Measurements from ENCODE around the gene DNMT1. TPM values are rescaled to one million over a fixed set of nuclear protein-coding genes. Genes with fewer than 3 reads are reported as not detected.
A peak's percentile ranks its signal among the peaks of the same experiment; 100 is the strongest.

Gene DNMT1
- total and polyA plus RNA-seq, 2 donors (not counting 1 experiment from before 2014, with no cell fraction given) = 53.0 to 119 TPM

GRCh38 chr19:10139952-10140351, 54.8 kb downstream of the DNMT1 start:
- no peaks in the 10 kb centered on the region for H3K4me1 Mint-ChIP-seq
- Histone ChIP-seq H3K36me3 (replicated peaks in 1 of 2; ENCODE audit: control extremely low read depth in 1 of 2, control insufficient read depth in 1 of 2, extremely low read depth in 1 of 2, insufficient read depth in 2 of 2, low read length in 1 of 2) (peaks cover 1 to 89% of the 10 kb centered on the region in 2 experiments), H3K4me1 (ENCODE audit: control insufficient read depth in 2 of 2, insufficient read depth in 2 of 2, low read length in 2 of 2) (no peaks in the 10 kb centered on the region), H3K4me3 (ENCODE audit: control extremely low read depth in 1 of 5, extremely low read depth in 1 of 5, insufficient read depth in 1 of 5, low read depth in 2 of 5, low read length in 4 of 5) (no peak overlapping the region), H3K9ac (ENCODE audit: low read length) (no peak overlapping the region), H3K4me2 (replicated peaks; ENCODE audit: low read depth, low read length, poor library complexity, severe bottlenecking) (no peak overlapping the region), H3K27ac (ENCODE audit: low read length in 2 of 2) (no peak overlapping the region), H3K79me2 (ENCODE audit: control insufficient read depth, insufficient read depth, low read length) (no peaks in the 10 kb centered on the region), H3K27me3 (replicated peaks in 1 of 4; ENCODE audit: control extremely low read depth in 1 of 4, control insufficient read depth in 3 of 4, insufficient read depth in 4 of 4, low read length in 3 of 4) (no peaks in the 10 kb centered on the region), H4K20me1 (ENCODE audit: control insufficient read depth, insufficient read depth, low read length, poor library complexity, severe bottlenecking) (no peaks in the 10 kb centered on the region), H2AFZ (ENCODE audit: insufficient read depth, low read depth, low read length, poor library complexity, severe bottlenecking) (no peak overlapping the region), H3K9me3 (ENCODE audit: control extremely low read depth in 1 of 3, control insufficient read depth in 2 of 3, insufficient read depth in 1 of 3, low read length in 2 of 3) (no peaks in the 10 kb centered on the region)
- H3K4me3 Mint-ChIP-seq = no peak overlapping the region
- H3K9me3 Mint-ChIP-seq (ENCODE audit: insufficient read depth) = no peaks in the 10 kb centered on the region
- H3K27me3 Mint-ChIP-seq = no peaks in the 10 kb centered on the region
- H3K27ac Mint-ChIP-seq = no peak overlapping the region
- TF ChIP-seq, protein P1, sequence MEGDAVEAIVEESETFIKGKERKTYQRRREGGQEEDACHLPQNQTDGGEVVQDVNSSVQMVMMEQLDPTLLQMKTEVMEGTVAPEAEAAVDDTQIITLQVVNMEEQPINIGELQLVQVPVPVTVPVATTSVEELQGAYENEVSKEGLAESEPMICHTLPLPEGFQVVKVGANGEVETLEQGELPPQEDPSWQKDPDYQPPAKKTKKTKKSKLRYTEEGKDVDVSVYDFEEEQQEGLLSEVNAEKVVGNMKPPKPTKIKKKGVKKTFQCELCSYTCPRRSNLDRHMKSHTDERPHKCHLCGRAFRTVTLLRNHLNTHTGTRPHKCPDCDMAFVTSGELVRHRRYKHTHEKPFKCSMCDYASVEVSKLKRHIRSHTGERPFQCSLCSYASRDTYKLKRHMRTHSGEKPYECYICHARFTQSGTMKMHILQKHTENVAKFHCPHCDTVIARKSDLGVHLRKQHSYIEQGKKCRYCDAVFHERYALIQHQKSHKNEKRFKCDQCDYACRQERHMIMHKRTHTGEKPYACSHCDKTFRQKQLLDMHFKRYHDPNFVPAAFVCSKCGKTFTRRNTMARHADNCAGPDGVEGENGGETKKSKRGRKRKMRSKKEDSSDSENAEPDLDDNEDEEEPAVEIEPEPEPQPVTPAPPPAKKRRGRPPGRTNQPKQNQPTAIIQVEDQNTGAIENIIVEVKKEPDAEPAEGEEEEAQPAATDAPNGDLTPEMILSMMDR (IDR thresholded peaks at IDR 0.05) = no peak
- no peak for TF ChIP-seq EZH2 (IDR thresholded peaks at IDR 0.05; ENCODE audit: borderline replicate concordance, insufficient read depth, low read depth, low read length, poor library complexity, severe bottlenecking)
- ChIA-PET CTCF (interaction anchor here (1.0 kb wide), 1 partner anchor 20 kb away, joined by 4 read pairs; no protein-coding TSS in a partner anchor), POLR2A (no interaction called here)
- intact Hi-C loops (cut with micrococcal nuclease) = no loop called here
- DNase-seq (no peak), ATAC-seq (ENCODE audit: low read depth) (no peak)
- WGBS (ENCODE audit: insufficient coverage) = 95% methylated on average over 22 of the region's 23 CpGs

DNA sequence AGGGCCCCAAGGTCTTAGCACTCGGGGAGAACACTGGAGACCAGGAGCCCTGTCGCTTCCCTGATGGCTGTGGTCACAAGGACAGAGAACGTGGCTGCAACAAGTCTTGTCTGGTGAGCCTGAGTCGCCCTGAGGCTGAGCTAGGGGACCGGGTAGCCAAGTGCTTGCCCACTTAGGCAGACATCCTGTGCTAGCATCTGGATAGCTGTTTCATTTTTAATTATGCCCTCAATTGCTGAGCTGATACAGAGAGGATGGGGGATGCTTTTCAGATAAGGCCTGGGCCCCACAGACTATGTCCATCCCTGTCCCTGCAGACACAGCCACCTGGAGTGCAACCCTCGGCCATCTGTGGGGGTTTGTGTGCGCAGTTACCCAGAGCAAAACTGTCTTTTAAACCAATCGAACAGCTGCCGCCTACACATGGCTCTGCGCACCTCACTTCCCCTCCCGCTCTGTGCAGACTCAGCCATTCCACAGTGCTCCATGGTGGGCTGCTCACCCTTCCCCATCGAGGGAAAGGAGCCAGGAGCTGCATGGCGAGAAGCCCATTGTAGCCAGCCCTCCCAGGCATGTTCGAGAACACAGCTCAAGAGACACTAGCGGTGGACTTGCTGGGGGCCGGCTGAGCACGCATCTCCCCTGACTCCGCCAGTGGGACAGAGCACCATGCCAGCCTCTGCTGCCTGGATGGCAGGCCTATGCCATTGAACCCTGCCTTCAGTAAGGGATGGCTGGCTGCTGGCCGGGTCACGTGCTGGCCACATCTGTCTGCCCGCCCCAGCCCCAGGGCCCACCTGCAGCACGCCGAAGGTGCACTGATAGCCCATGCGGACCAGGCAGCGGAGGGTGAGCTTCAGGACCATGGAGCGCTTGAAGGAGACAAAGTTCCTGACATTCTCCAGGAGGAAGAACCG, 55.6 kb downstream of the DNMT1 start:
- DNase-seq (no peak), ATAC-seq (ENCODE audit: low read depth) (no peak)
- no peaks in the 10 kb centered on the region for H3K9me3 Mint-ChIP-seq (ENCODE audit: insufficient read depth)
- Histone ChIP-seq H3K4me2 (replicated peaks; ENCODE audit: low read depth, low read length, poor library complexity, severe bottlenecking) (no peak overlapping the region), H4K20me1 (ENCODE audit: control insufficient read depth, insufficient read depth, low read length, poor library complexity, severe bottlenecking) (no peaks in the 10 kb centered on the region), H3K36me3 (replicated peaks in 1 of 2; ENCODE audit: control extremely low read depth in 1 of 2, control insufficient read depth in 1 of 2, extremely low read depth in 1 of 2, insufficient read depth in 2 of 2, low read length in 1 of 2) (peaks cover 0 to 84% of the 10 kb centered on the region in 2 experiments), H3K9me3 (ENCODE audit: control extremely low read depth in 1 of 3, control insufficient read depth in 2 of 3, insufficient read depth in 1 of 3, low read length in 2 of 3) (no peaks in the 10 kb centered on the region), H3K9ac (ENCODE audit: low read length) (no peak overlapping the region), H3K79me2 (ENCODE audit: control insufficient read depth, insufficient read depth, low read length) (no peaks in the 10 kb centered on the region), H2AFZ (ENCODE audit: insufficient read depth, low read depth, low read length, poor library complexity, severe bottlenecking) (no peak overlapping the region), H3K27me3 (replicated peaks in 1 of 4; ENCODE audit: control extremely low read depth in 1 of 4, control insufficient read depth in 3 of 4, insufficient read depth in 4 of 4, low read length in 3 of 4) (no peaks in the 10 kb centered on the region), H3K4me1 (ENCODE audit: control insufficient read depth in 2 of 2, insufficient read depth in 2 of 2, low read length in 2 of 2) (no peaks in the 10 kb centered on the region), H3K4me3 (ENCODE audit: control extremely low read depth in 1 of 5, extremely low read depth in 1 of 5, insufficient read depth in 1 of 5, low read depth in 2 of 5, low read length in 4 of 5) (no peak overlapping the region), H3K27ac (ENCODE audit: low read length in 2 of 2) (no peak overlapping the region)
- 97% methylated on average over 27 of the region's 27 CpGs for WGBS (ENCODE audit: insufficient coverage)
- ChIA-PET POLR2A (interaction anchor here (0.5 to 0.6 kb wide), 2 partner anchors 357 to 665 kb away, joined by 3 to 5 read pairs; no protein-coding TSS in a partner anchor), CTCF (no interaction called here)
- no peak for TF ChIP-seq EZH2 (IDR thresholded peaks at IDR 0.05; ENCODE audit: borderline replicate concordance, insufficient read depth, low read depth, low read length, poor library complexity, severe bottlenecking)
- TF ChIP-seq, protein P1 (IDR thresholded peaks at IDR 0.05) = no peak
- peak overlapping the region; percentile 26 for H3K27ac Mint-ChIP-seq
- intact Hi-C loops (cut with micrococcal nuclease) = no loop called here
- H3K4me1 Mint-ChIP-seq = no peaks in the 10 kb centered on the region
- no peaks in the 10 kb centered on the region for H3K27me3 Mint-ChIP-seq
- H3K4me3 Mint-ChIP-seq = no peak overlapping the region
